Stimulated activated CD4-positive, alpha-beta T cell treated with anti-CD3 and anti-CD28 coated beads, TNF-alpha, amount 100 ng/mL, for 4 hours (primary cell): ENCODE measurements around the gene CDYL.

Experiments
- DNase-seq, 3 experiments: peaks; one replicate each; pipeline ENCODE4 v3.0.0-alpha.2; 2020; ENCODE audit warnings: low read depth in 3 of 3

CDYL gene

GRCh38 chr6:4932228-4932903 lies 156.2 kb downstream of the CDYL start:
- no peak for DNase-seq

GRCh38 chr6:4935486-4935885 lies 159.3 kb downstream of the CDYL start:
- no peak for DNase-seq

DNA sequence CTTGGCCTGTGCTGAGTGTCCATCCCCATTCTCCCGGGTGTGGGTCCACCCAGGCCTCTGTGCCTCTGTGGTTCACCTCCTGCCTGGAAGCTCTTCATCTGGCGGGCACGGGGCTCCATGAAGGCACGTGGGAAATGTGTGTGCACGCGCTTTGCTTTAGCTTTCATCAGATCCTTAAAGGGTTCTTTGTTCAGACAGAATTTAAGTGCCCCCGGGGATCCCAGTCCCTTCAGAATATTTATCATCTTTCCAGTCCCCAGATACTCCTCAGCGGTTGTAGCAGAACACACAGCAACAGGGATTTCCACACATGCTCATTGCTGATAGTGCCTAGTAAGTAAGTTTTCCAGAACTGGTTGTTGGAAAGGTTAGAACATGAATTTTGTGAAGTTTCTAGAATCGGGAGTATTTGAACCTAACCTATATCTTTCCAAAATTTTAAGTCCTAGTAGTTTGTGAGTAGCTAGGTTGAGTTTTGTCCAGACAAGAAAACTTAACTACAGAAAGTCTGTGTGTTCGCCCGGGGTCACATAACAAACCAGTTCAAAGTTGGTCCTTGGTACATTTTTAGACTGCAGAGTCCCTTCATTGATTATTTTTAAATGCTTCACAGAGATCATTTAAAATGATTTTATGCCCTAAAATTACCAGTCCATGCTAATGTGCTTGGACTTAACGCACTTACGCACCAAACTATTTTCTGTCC lies 159.9 kb downstream of the CDYL start:
- DNase-seq, result no peak

DNA sequence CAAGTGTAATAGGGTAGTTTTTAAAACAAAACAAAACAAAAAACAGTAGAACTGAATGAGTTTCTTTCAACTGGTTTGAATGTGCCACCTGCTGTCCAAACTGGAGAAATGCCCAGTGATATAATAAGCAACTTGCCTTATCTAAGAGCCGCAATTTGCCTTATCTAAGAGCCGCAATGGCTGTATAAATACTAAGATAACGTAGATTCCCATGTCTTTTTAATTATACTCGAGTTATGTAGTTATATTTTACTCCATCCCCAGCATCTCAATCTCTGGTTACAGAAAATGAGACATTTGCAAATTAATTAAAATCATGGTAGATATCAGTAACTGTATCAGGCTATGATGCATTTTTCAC lies 160.5 kb downstream of the CDYL start:
- no peak for DNase-seq

- no peak for DNase-seq
Observed at GRCh38 chr6:4937414-4937813, 161.2 kb downstream of the CDYL start.

- no peak for DNase-seq
Observed at GRCh38 chr6:4939241-4939640, 163.0 kb downstream of the CDYL start.

GRCh38 chr6:4940416-4940815 lies 164.2 kb downstream of the CDYL start:
- no peak for DNase-seq

DNA sequence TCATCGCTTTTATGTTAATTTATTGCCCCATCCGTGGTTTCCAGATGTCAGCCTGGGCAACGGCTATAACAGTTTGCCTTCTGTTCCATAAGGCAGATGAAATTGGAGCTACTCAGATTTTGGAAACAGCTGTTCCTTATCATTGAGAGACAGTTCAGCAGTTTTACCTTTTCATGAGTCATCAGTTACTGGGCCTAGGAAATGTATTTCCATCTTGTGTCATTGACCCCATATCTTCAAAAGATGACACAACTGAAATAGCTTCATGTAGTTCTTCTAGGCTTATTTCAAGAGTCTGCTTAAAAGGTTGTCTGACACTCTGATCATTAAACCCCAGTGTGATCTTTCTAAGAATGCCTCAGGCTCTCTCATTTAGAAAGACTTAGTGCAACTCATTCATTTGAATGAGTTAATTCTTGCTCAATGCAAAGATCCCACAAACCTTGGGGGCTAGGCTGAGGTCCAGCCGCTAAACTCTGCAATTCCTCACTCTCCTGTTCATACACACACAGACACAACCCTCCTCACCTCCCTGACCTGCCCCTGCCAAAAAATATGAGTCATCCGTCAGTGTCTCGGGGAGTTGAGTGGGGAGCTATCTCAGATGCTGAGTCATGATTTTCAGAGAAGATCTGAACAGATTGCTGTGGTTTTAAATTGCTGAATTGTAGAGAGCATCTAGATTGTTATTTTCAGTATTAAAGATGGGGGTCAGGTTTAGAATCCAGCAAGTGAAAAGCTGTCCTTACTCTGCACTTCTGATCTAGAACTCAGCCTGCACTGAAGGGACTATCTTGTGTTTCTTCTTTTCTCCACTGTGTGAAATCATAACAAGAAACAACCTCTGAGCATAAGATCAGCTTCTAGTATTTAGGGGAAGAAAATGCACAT lies 165.8 kb downstream of the CDYL start:
- DNase-seq, result peak in 1 of 3 experiments; percentile 19

GRCh38 chr6:4942673-4943009 lies 166.4 kb downstream of the CDYL start:
- DNase-seq, result no peak

DNA sequence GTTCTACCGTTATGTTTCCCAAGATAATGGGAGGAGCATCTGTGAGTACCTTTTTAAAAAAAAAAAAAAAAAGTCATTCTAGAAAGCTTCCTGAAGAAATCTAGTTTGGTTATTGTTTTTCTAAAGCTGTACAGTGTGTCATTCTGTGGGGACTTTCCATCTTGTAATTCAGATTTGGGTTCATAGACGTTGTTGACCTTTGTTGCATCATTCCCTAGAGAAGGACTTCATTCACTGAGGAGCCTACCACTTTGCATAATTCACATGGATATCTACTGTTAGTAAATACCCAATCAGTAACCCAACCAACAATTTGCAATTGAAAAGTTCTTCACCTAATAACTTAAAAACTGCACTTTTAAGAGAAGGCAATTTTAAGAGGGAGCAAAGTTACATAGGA lies 167.5 kb downstream of the CDYL start:
- DNase-seq, result no peak

GRCh38 chr6:4944325-4944724 lies 168.1 kb downstream of the CDYL start:
- no peak for DNase-seq

- DNase-seq, result no peak
Observed at GRCh38 chr6:4946521-4946920, 170.3 kb downstream of the CDYL start.

DNA sequence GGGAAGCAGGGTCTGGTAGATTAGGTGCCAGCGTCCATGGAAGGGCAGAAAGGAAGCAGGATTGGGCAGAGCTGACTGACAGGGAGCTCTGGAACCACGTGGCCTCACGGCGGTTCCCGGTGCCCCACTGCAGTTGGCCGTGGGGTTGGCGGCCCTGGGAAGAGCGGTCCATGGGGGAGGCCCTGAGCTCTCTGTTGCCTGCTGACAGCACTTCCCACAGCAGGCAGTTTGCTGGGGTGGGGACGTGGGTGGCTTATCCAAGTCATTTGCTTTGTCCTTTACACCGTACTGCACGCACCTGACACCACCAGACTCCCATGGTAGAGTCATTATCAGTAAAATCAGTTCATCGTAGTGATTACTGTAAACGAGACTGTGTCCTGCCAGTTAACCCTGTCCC lies 171.5 kb downstream of the CDYL start:
- DNase-seq, result no peak

GRCh38 chr6:4948781-4949450 lies 172.7 kb downstream of the CDYL start:
- no peak for DNase-seq

DNA sequence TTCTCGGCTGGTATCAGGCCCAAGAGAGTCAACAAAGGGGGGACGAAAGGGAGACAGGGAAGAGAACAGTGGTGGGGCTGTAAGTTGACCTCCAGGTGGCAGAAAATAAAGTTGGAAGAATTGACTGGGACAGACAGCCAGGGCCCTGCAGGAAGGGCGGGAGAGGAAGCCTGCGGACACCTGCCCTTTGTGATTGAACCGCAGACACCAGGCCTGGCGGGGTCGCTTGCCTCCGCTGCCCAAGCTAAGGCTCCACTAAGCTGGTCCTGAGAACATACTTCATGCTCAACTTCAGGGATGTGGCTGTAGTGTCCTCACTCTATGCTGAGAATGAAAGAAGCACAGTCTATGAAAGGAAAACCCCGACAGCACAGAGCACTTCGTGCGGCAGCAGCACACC lies 173.9 kb downstream of the CDYL start:
- no peak for DNase-seq

DNA sequence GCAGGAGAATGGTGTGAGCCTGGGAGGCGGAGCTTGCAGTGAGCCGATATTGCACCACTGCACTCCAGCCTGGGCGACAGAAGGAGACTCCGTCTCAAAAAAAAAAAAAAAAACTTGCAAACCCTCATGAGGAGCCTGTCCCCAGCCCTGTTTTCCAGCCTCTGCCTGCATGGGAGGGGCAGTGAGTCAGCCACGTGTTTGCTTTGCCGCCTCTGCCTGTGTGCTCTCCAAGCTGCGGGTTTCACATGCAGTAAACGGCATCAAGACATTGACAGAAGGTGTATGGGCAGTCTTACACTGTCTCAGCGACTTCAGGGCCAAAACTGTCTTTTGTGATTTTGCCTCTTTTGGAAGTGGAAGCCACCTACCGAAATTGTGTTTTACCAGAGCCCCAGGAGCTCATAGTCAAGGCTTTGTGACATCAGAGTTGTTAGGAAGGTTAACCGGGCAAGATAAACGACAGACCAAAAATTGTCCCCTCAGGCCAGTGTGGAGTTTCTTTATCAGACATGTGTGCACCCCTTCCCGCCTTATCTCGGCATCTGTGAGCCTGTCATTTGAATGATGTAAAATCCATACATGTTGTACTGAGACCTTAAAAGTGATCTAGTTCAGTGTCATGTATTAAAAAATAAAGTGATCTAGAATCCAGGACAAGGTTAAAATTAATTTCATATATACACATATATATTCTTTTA lies 174.8 kb downstream of the CDYL start:
- no peak for DNase-seq

- no peak for DNase-seq
Observed at GRCh38 chr6:4953440-4953839, 177.2 kb downstream of the CDYL start.

DNA sequence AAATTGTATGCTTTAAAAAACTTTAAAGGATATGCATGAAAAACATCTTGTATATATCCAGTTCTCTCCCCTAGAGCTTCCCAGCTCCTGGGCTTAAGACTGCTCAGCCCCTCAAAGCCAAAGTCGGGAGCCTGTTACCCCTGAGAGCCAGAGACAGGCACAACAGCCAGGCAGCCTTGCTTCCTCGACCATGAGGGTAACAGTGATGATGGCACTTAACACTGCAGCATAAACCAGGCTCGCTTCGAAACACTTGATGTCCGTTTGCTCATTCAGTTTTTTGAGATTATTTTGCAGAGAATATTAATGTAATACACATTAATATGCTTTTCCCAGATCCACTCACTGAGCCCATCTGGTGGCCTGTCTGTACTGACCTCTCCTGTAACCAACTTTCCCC lies 180.4 kb downstream of the CDYL start:
- no peak for DNase-seq

- no peak for DNase-seq
Observed at GRCh38 chr6:4957521-4958231, 181.5 kb downstream of the CDYL start.

DNA sequence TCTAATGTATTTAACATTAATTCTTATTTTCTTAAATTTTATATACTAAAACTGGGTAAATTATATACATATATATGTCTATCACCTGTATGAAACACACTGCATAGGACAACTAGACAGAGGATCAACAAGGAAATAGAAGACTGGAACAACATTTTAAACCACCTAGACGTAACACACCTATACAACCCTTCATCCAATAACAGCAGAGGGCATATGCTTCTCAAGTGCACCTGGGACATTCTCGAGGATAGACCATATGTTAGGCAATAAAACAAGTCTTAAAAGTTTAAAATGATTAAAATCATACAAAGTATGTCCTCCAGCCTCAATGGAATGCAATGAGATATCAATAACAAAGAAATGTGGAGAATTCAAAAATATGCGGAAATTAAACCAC lies 182.4 kb downstream of the CDYL start:
- no peak for DNase-seq
